Neuronal stem cell (in vitro differentiated cells): ENCODE data around the gene TIMP3.

Experiments
- DNase-seq: peaks from one replicate; pipeline ENCODE4 v3.0.0-alpha.2; 2013; ENCODE audit warnings: low spot score
- H2AFZ ChIP-seq: one replicate; pipeline ENCODE4 v1.6.1; 2013; ENCODE audit warnings: mild to moderate bottlenecking, low read length, inconsistent platforms
- H2AK5ac ChIP-seq: 2 replicates; pipeline ENCODE4 v1.6.1; 2013; ENCODE audit warnings: low read depth, mild to moderate bottlenecking, inconsistent platforms, low read length, moderate library complexity, mixed read lengths
- H2BK120ac ChIP-seq: 2 replicates; pipeline ENCODE4 v1.6.1; 2013; ENCODE audit warnings: low read depth, mild to moderate bottlenecking, inconsistent platforms, low read length, moderate library complexity, mixed read lengths
- H2BK12ac ChIP-seq: one replicate; pipeline ENCODE4 v1.6.1; 2013; ENCODE audit warnings: low read length, inconsistent platforms
- H2BK15ac ChIP-seq: 2 replicates; pipeline ENCODE4 v1.6.1; 2013; ENCODE audit warnings: mild to moderate bottlenecking, low read length, inconsistent platforms, mixed read lengths
- H2BK5ac ChIP-seq: one replicate; pipeline ENCODE4 v1.6.1; 2013; ENCODE audit warnings: inconsistent platforms, mild to moderate bottlenecking, low read length, moderate library complexity
- H3K14ac ChIP-seq: one replicate; pipeline ENCODE4 v1.6.1; 2013; ENCODE audit warnings: low read length, inconsistent platforms
- H3K18ac ChIP-seq: 2 replicates; pipeline ENCODE4 v1.6.1; 2013; ENCODE audit warnings: low read length, inconsistent platforms
- H3K23ac ChIP-seq: 2 replicates; pipeline ENCODE4 v1.6.1; 2013; ENCODE audit warnings: low read depth, mild to moderate bottlenecking, mixed read lengths, low read length, inconsistent platforms; ENCODE audit not compliant: poor library complexity
- H3K27ac ChIP-seq: replicated peaks from 3 replicates; pipeline ENCODE4 v1.5.1; 2013; ENCODE audit warnings: low read length, inconsistent platforms
- H3K27me3 ChIP-seq, 3 experiments: 2 replicates each; pipeline ENCODE4 v1.6.1; 2013; ENCODE audit warnings: low read length in 3 of 3, mild to moderate bottlenecking in 2 of 3, inconsistent platforms in 1 of 3, low read depth in 1 of 3, mixed read lengths in 1 of 3, moderate library complexity in 1 of 3; ENCODE audit not compliant: control insufficient read depth in 3 of 3, insufficient read depth in 3 of 3
- H3K36me3 ChIP-seq, 2 donors: replicated peaks in 1 of 2; 2 replicates each; pipeline ENCODE4 v1.6.1; 2013; ENCODE audit warnings: low read length in 2 of 2; ENCODE audit not compliant: control insufficient read depth in 2 of 2, insufficient read depth in 2 of 2
- H3K4ac ChIP-seq: 2 replicates; pipeline ENCODE4 v1.6.1; 2013; ENCODE audit warnings: inconsistent platforms, mild to moderate bottlenecking, low read length, moderate library complexity
- H3K4me1 ChIP-seq, 2 donors: 1 replicate in 1 of 2; 2 replicates in 1 of 2; pipeline ENCODE4 v1.6.1; 2013; ENCODE audit warnings: low read length in 2 of 2, low read depth in 1 of 2; ENCODE audit not compliant: control insufficient read depth in 2 of 2, insufficient read depth in 1 of 2
- H3K4me2 ChIP-seq: one replicate; pipeline ENCODE4 v1.6.1; 2013; ENCODE audit warnings: mild to moderate bottlenecking, low read length, inconsistent platforms; ENCODE audit not compliant: insufficient read depth, poor library complexity, severe bottlenecking
- H3K4me3 ChIP-seq, 2 donors: 2 replicates each; pipeline ENCODE4 v1.5.1; 2013; ENCODE audit warnings: low read length in 2 of 2, mild to moderate bottlenecking in 2 of 2, inconsistent platforms in 1 of 2, moderate library complexity in 1 of 2
- H3K79me1 ChIP-seq: one replicate; pipeline ENCODE4 v1.6.1; 2013; ENCODE audit warnings: low read depth, mild to moderate bottlenecking, inconsistent platforms, low read length, moderate library complexity
- H3K9ac ChIP-seq: one replicate; pipeline ENCODE4 v1.6.1; 2013; ENCODE audit warnings: mild to moderate bottlenecking, low read depth, low read length, inconsistent platforms; ENCODE audit not compliant: poor library complexity
- H3K9me3 ChIP-seq, 2 donors: replicated peaks in 1 of 2; 2 replicates each; pipeline versions ENCODE3 to v1.6.1; 2013; ENCODE audit warnings: low read length in 2 of 2, mild to moderate bottlenecking in 2 of 2, inconsistent platforms in 1 of 2, low read depth in 1 of 2, mixed read lengths in 1 of 2, moderate library complexity in 1 of 2; ENCODE audit not compliant: control insufficient read depth in 2 of 2, insufficient read depth in 1 of 2
- H4K8ac ChIP-seq: one replicate; pipeline ENCODE4 v1.6.1; 2013; ENCODE audit warnings: low read depth, mild to moderate bottlenecking, inconsistent platforms, low read length, moderate library complexity
- H4K91ac ChIP-seq: one replicate; pipeline ENCODE4 v1.6.1; 2013; ENCODE audit warnings: low read length, low read depth, mild to moderate bottlenecking, inconsistent platforms; ENCODE audit not compliant: poor library complexity
- WGBS, 2 donors: extraction: QIAGEN DNeasy Blood & Tissue Kit; methylation state at CpG; one replicate each; pipeline ENCODE4 v1.1.7; 2013; ENCODE audit warnings: missing lambda C conversion rate in 2 of 2, mixed read lengths in 1 of 2; ENCODE audit not compliant: insufficient read length in 2 of 2, insufficient replicate concordance in 1 of 2; ENCODE audit errors: extremely low coverage in 2 of 2; 5-methylcytosine and 5-hydroxymethylcytosine counted together

The TIMP3 gene

DNA sequence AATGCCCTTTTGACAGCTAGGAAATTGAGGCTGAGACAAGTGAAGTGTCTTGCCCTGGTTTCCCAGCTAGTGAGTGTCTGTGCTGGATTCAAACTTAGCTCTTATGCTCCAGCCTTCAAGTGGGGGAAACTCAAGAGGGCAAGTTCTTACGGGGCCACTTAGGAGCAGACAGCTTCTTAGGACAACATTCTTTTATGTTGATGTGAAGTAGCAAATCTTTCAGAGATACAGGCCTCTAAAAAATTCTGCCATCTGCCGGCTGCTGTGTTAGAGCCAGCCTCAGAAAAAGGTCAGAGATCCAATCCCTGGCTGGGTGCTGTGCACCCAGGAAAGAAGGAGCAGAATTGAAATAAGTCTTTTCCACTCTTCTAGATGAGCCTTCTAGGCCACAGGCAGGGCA is 26.6 kb downstream of the TIMP3 start:
- H3K36me3 ChIP-seq, result no peaks in the 10 kb centered on the region
- H3K18ac ChIP-seq, result no peak overlapping the region
- H3K4ac ChIP-seq, result no peak overlapping the region
- no peak overlapping the region for H2AK5ac ChIP-seq
- no peak overlapping the region for H4K8ac ChIP-seq
- H3K14ac ChIP-seq, result no peak overlapping the region
- no peak overlapping the region for H2AFZ ChIP-seq
- WGBS, 2 donors, result no CpG with 5 or more reads among the region's 2 CpGs
- no peak overlapping the region for H4K91ac ChIP-seq
- H2BK120ac ChIP-seq, result no peak overlapping the region
- no peak overlapping the region for H2BK12ac ChIP-seq
- H3K4me3 ChIP-seq, result no peak overlapping the region
- H2BK5ac ChIP-seq, result no peak overlapping the region
- no peak overlapping the region for H3K23ac ChIP-seq
- no peak overlapping the region for H2BK15ac ChIP-seq
- no peak overlapping the region for H3K4me2 ChIP-seq
- no peak overlapping the region for H3K27ac ChIP-seq
- H3K79me1 ChIP-seq, result no peaks in the 10 kb centered on the region
- H3K4me1 ChIP-seq, result peaks cover 15 to 24% of the 10 kb centered on the region in 2 donors
- H3K9me3 ChIP-seq, result no peaks in the 10 kb centered on the region
- no peaks in the 10 kb centered on the region for H3K27me3 ChIP-seq
- H3K9ac ChIP-seq, result no peak overlapping the region
- no peak for DNase-seq

GRCh38 chr22:32828561-32828960 is 27.1 kb downstream of the TIMP3 start:
- H3K27ac ChIP-seq, result no peak overlapping the region
- H2AK5ac ChIP-seq, result no peak overlapping the region
- H3K4me1 ChIP-seq, result peaks cover 15 to 24% of the 10 kb centered on the region in 2 donors
- no peak overlapping the region for H2AFZ ChIP-seq
- no peak overlapping the region for H2BK15ac ChIP-seq
- no peak overlapping the region for H4K91ac ChIP-seq
- H4K8ac ChIP-seq, result no peak overlapping the region
- no peaks in the 10 kb centered on the region for H3K27me3 ChIP-seq
- H2BK120ac ChIP-seq, result no peak overlapping the region
- H3K14ac ChIP-seq, result no peak overlapping the region
- H3K9ac ChIP-seq, result no peak overlapping the region
- no peaks in the 10 kb centered on the region for H3K79me1 ChIP-seq
- no peak overlapping the region for H3K4ac ChIP-seq
- no peak overlapping the region for H2BK12ac ChIP-seq
- H3K4me3 ChIP-seq, result no peak overlapping the region
- H3K18ac ChIP-seq, result no peak overlapping the region
- no peak overlapping the region for H3K4me2 ChIP-seq
- no peaks in the 10 kb centered on the region for H3K36me3 ChIP-seq
- no peaks in the 10 kb centered on the region for H3K9me3 ChIP-seq
- no peak overlapping the region for H2BK5ac ChIP-seq
- DNase-seq, result no peak
- no CpG with 5 or more reads among the region's 5 CpGs for WGBS, 2 donors
- no peak overlapping the region for H3K23ac ChIP-seq

DNA sequence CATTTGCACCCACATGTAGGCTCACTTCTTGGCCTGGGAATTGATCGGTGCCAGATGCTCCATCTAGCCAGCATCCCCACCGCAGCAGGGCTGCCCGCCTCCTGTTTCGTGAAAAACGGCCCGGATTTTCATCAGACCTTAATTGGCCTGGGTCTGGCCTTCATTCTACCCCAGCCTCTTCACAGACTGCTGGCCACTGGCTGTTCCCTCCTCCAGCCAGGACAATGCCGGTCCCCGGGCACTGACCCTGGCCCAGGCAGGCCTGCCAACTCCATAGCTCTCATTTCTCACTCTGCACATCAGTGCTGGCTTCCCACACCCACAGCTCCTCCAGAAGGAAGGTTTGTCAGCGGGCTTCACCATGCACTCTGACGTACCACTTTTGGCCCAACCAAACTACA is 27.9 kb downstream of the TIMP3 start:
- Histone ChIP-seq H3K9me3 (no peaks in the 10 kb centered on the region), H2BK15ac (peak overlapping the region; percentile 60), H3K9ac (peak overlapping the region; percentile 7), H2BK120ac (no peak overlapping the region), H4K8ac (no peak overlapping the region), H3K14ac (no peak overlapping the region), H3K36me3 (no peaks in the 10 kb centered on the region), H4K91ac (no peak overlapping the region), H2BK5ac (no peak overlapping the region), H3K27me3 (no peaks in the 10 kb centered on the region), H3K4me1 (peaks cover 15 to 26% of the 10 kb centered on the region in 2 donors), H3K27ac (no peak overlapping the region), H2AK5ac (peak overlapping the region; percentile 37), H3K4ac (peak overlapping the region; percentile 13), H3K23ac (no peak overlapping the region), H3K18ac (peak overlapping the region; percentile 38), H3K4me3 (no peak overlapping the region), H2BK12ac (peak overlapping the region; percentile 48), H3K79me1 (no peaks in the 10 kb centered on the region), H3K4me2 (no peak overlapping the region), H2AFZ (no peak overlapping the region)
- DNase-seq, result no peak
- no CpG with 5 or more reads among the region's 10 CpGs for WGBS, 2 donors

DNA sequence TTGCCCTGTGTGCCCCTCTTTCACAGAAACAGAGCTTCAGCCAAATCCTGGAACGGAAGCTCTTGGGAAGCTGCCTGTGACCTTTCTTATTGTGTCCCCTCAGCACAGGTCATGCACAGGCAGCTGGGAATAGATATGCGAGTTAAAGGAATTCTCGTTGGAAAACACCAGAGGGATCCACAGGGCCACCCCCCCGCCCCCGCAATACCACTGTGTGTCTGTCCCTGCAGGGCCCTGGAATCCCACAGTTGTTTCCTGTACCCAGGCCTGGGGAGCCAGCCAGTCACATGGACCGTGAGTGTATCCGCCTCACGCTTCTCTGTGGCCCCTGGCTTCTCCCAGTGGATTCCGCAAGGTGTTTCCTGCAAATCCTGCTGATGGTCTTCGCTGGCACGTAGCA is 29.0 kb downstream of the TIMP3 start:
- H2BK120ac ChIP-seq, result no peak overlapping the region
- H2AFZ ChIP-seq, result peak overlapping the region; percentile 62
- peak; percentile 49 for DNase-seq
- no peak overlapping the region for H2BK12ac ChIP-seq
- no CpG with 5 or more reads among the region's 11 CpGs for WGBS, 2 donors
- H2BK15ac ChIP-seq, result no peak overlapping the region
- no peak overlapping the region for H3K14ac ChIP-seq
- no peak overlapping the region for H3K4me2 ChIP-seq
- no peaks in the 10 kb centered on the region for H3K36me3 ChIP-seq
- H3K27me3 ChIP-seq, result no peaks in the 10 kb centered on the region
- H3K79me1 ChIP-seq, result no peaks in the 10 kb centered on the region
- no peaks in the 10 kb centered on the region for H3K9me3 ChIP-seq
- H4K8ac ChIP-seq, result no peak overlapping the region
- no peak overlapping the region for H2BK5ac ChIP-seq
- H3K9ac ChIP-seq, result no peak overlapping the region
- H3K4ac ChIP-seq, result no peak overlapping the region
- H3K4me3 ChIP-seq, result no peak overlapping the region
- H4K91ac ChIP-seq, result no peak overlapping the region
- no peak overlapping the region for H3K23ac ChIP-seq
- H2AK5ac ChIP-seq, result no peak overlapping the region
- H3K27ac ChIP-seq, result peak overlapping the region; percentile 58
- H3K4me1 ChIP-seq, result peaks cover 15 to 32% of the 10 kb centered on the region in 2 donors
- H3K18ac ChIP-seq, result peak overlapping the region; percentile 60
